GM19452 (cell line): ENCODE data around the gene ARHGEF28.

Source experiments
- ATAC-seq: cut with Tn5 transposase; IDR thresholded peaks from one replicate; pipeline ENCODE4 v1.9.1; 2021; ENCODE audit not compliant: unreplicated experiment

ARHGEF28 gene

DNA sequence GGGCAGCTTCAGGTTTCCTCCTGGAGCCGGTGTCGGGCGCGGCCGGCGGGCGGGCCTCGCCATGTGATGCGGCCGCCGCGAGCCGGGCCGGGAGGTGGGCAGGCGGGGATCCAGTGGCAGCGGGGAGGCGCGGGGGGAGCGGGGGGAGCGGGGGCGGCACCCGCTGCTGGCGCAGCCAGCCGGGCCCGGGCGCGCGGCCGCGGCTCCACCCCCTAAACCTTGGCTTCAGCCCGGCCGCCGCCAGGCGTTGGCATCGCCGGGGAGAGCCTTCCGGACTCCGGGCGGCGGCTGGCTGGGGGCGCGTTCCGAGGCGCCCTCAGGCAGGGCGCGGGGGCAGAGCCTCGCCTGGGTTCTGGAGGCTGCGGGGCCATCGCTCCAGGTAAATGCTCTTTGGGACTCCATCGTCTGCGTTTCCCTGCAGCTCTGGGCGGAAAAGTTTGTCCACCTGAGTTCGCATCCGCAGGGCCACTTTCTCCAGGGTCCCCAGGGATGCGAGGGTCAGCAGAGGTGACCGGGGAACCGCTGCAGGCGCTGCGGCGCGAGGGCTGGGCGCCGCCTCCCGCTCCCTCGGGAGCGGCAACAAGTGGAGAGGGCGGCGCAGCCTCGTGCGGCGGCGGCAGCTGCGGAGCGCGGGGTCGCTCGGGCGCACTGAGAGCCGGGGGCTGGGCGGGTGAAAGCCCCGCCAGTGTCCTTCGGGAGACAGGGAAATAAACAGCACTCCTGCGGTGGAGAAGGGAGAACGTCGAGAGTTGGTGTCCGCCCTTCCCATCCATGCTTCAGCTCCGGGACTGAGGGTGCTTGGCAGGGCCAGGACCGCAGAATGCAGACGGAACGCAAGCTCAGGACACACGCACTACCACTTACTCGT is at the start of gene ARHGEF28:
ARHGEF28 (plus strand) TSS at position 253 of the 868 bp plus-strand sequence. CDS start 58,656 bp downstream, outside the sequence.
- no peak for ATAC-seq

DNA sequence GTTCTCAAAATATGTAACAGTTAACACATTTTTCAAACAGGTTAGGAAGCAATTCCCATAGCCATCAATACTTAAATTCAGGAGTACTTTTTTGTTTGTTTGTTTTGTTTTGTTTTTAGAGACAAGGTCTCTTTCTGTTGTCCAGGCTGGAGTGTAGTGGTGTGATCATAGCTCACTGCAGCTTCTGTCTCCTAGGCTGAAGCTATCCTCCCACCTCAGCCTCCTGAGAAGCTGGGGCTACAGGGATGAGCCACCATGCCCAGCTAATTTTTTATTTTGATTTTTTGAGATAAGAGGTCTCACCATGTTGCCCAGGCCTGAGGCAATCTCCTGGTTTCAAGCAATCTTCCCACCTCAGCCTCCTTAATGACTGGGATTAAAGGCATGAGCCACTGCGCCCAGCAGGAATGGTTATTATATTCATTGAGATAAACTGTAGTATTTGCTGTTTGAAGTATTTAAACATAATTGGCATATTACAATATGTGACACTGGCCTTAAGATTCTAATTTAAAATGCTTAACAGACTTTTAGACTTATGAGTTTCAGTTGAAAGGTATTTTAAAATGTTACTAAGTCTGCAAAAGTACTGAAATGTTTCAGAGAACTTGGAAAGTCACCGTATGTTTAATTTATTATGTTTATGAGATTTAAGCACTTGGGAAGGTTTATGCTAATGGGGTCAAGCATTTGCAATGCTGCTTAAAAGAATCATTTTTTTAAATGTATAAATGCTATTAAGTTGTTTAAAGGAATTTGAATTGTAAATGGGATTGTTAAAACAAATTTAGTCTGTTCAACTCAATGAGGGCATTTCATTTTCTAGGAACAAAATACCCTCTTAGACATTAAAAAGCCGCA is 43.5 kb upstream of the ARHGEF28 start:
- ATAC-seq, result no peak

GRCh38 chr5:73587923-73588322 is 38.1 kb upstream of the ARHGEF28 start:
- peak; percentile 86 for ATAC-seq

GRCh38 chr5:73591102-73591695 is 34.8 kb upstream of the ARHGEF28 start:
- no peak for ATAC-seq

DNA sequence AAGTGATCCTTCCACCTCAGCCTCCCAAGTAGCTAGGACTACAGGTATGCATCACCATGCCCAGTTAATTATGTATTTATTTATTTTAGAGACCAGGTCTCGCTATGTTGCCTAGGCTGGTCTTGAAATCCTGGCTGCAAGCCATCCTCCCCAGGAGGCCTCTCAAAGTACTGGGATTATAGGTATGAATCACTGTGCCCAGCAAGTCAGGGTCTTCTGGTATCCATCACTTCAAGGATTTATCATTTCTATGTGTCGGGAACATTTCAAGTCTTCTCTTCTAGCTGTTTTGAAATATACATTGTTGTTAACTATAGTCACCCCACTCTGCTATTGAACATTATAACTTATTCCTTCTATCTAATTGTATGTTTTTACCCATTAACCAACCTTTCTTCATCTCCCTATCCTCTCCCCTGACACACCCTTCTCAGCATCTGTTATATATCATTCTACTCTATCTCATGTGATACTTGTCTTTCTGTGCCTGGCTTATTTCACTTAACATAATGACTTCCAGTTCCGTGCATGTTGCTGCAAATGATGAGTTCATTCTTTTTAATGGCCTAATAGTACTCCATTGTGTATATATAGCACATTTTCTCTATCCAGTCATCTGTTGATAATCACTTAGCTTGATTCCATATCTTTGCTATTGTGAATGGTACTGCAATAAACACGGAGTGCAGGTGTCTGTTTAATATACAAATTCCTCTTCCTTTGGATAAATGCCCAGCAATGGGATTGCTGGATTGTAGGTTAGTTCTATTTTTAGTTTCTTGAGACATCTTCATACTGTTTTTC is 34.1 kb upstream of the ARHGEF28 start:
- ATAC-seq, result no peak

- no peak for ATAC-seq
Observed at GRCh38 chr5:73592551-73592950, 33.4 kb upstream of the ARHGEF28 start.

DNA sequence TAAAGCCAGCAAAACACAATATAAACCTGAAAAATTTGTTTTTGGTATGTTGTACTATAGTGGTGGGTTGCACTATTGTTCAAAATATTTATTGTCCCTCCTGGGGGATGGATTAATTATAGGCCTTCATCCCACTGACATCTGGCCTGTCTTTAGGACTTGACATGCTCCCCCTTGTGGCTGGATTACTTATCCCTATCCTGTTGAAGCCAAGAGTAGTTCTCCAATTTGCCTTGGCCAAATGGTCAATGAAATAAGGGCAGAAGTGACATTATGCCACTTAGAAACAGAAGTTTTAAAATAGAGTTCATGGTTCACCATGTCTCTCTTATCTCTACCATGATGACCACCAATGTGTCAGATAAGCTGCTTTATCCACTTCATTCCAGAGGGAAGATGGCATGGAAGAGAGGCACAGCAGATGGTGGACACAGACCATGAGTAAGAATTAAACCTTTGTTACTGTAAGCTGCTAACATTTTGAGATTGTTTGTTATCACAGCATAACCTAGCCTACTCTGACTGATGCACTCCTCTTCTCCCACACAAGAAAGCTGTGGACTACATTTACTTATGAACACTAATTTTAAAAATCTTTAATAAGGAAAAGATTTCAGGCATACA is 29.2 kb upstream of the ARHGEF28 start:
- no peak for ATAC-seq

GRCh38 chr5:73599380-73599779 is 26.6 kb upstream of the ARHGEF28 start:
- ATAC-seq, result no peak

GRCh38 chr5:73603998-73604397 is 22.0 kb upstream of the ARHGEF28 start:
- no peak for ATAC-seq

- ATAC-seq, result no peak
Observed at GRCh38 chr5:73605223-73606087, 20.5 kb upstream of the ARHGEF28 start.

DNA sequence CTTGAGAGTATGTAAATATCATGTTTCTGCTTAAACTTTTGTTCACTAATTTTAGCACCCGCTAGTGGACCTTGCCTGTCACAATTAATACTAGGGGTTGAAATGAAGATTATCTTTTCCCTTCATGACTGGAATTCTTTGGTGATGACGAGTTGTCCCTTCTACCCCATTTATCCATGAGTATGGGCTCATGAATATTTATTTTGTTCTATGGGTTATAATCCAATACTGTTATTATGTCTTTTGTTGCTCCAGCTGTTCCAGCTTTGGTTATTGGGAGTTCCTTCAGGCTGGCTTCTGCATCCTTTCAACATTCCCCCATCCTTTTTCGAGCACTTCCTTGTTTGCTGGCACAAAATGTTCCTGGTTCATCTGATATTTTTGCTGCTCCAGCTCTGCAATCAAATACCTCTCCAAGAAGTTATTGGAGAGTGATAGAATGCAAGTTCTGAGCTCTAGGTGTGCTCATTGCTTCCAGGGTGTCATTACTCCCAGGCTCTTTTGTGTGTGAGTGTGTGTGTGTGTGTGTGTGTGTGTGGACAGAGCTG is 19.7 kb upstream of the ARHGEF28 start:
- no peak for ATAC-seq

- ATAC-seq, result no peak
Observed at GRCh38 chr5:73607228-73607627, 18.8 kb upstream of the ARHGEF28 start.

GRCh38 chr5:73612799-73613198 is 13.2 kb upstream of the ARHGEF28 start:
- ATAC-seq, result no peak

- ATAC-seq, result no peak
Observed at GRCh38 chr5:73615085-73615484, 10.9 kb upstream of the ARHGEF28 start.

GRCh38 chr5:73615947-73616346 is 10.0 kb upstream of the ARHGEF28 start:
- no peak for ATAC-seq

GRCh38 chr5:73617510-73618279 is 8.3 kb upstream of the ARHGEF28 start:
- no peak for ATAC-seq

- ATAC-seq, result no peak
Observed at GRCh38 chr5:73619606-73620333, 6.2 kb upstream of the ARHGEF28 start.

GRCh38 chr5:73620334-73620687 is 5.7 kb upstream of the ARHGEF28 start:
- ATAC-seq, result no peak
